HCT116 (cell line): ENCODE measurements around the gene POMGNT1. TPM values are rescaled to one million over a fixed set of nuclear protein-coding genes. Genes with fewer than 3 reads are reported as not detected.
A peak's percentile ranks its signal among the peaks of the same experiment; 100 is the strongest.

Experiments used
- ATAC-seq: fragments of 200-7000 bp; cut with Tn5 transposase; 2 replicates; pipeline ENCODE4 v1.9.1; 2020; ENCODE audit warnings: mild to moderate bottlenecking, moderate library complexity
- BruUV-seq: library from RNA; stranded (reverse); fragments of 400-500 nt; replicated peaks from 2 replicates; lab custom pipeline; 2021; lab: Mats Ljungman, UMichigan
- CTCF ChIA-PET: fragments of 300-600 bp; sonication (Branson Sonifier 250); formaldehyde crosslinking; loops from one replicate; lab custom pipeline; 2021; ENCODE audit warnings: antibody characterized with exemption; lab: Charles Lee
- POLR2A ChIA-PET: fragments of 300-600, 350-600 bp; sonication (Branson Sonifier 250); formaldehyde crosslinking; loops from one replicate; lab custom pipeline; 2021; ENCODE audit warnings: antibody characterized with exemption; lab: Charles Lee
- RAD21 ChIA-PET, 2 experiments: fragments of 300-600 bp; sonication (Branson Sonifier 250); formaldehyde crosslinking; loops; one replicate each; lab custom pipeline; 2023; ENCODE audit warnings: low total read pairs in 2 of 2; ENCODE audit not compliant: uncharacterized antibody in 2 of 2, unreplicated experiment in 2 of 2, low non-redundant PET in 1 of 2; lab: Charles Lee
- DNase-seq: peaks from one replicate; pipeline ENCODE4 v3.0.0-alpha.2; 2010; ENCODE audit warnings: low read depth, low spot score
- H2AFZ ChIP-seq: fragments of 200-600 bp; shearing (Covaris generic), sonication (generic); 2 replicates; pipeline ENCODE4 v1.6.1; 2017; ENCODE audit warnings: low read depth, mixed run types, mixed read lengths, antibody characterized with exemption, low read length; ENCODE audit not compliant: poor library complexity, severe bottlenecking
- H3K27ac ChIP-seq: 2 replicates; pipeline ENCODE4 v1.5.1; 2012; ENCODE audit warnings: low read depth, low read length
- H3K27me3 ChIP-seq: fragments of 200-600 bp; sonication (generic); 2 replicates; pipeline ENCODE4 v1.6.1; 2016; ENCODE audit warnings: mixed run types, low read length, mixed read lengths; ENCODE audit not compliant: insufficient read depth
- H3K36me3 ChIP-seq, 2 experiments: fragments of 200-500 bp in 1 of 2; fragments of 200-600 bp in 1 of 2; sonication (Bioruptor generic) in 1 of 2; sonication (generic) in 1 of 2; 2 replicates each; pipeline versions ENCODE4 v1.5.1 to v1.6.1; 2014 to 2016; ENCODE audit warnings: low read length in 2 of 2, inconsistent platforms in 1 of 2, mixed read lengths in 1 of 2, mixed run types in 1 of 2; ENCODE audit not compliant: insufficient read depth in 2 of 2, control insufficient read depth in 1 of 2
- H3K4me1 ChIP-seq, 2 experiments: fragments of 200-600 bp in 1 of 2; sonication (generic) in 1 of 2; 2 replicates each; pipeline versions ENCODE4 v1.5.1 to v1.6.1; 2012 to 2017; ENCODE audit warnings: low read length in 2 of 2, inconsistent platforms in 1 of 2, mild to moderate bottlenecking in 1 of 2, mixed read lengths in 1 of 2, mixed run types in 1 of 2, moderate library complexity in 1 of 2; ENCODE audit not compliant: insufficient read depth in 2 of 2, control insufficient read depth in 1 of 2
- H3K4me2 ChIP-seq: fragments of 200-600 bp; sonication (generic); 2 replicates; pipeline ENCODE4 v1.6.1; 2017; ENCODE audit warnings: mixed run types, low read length, mixed read lengths
- H3K4me3 ChIP-seq, 2 experiments: fragments of 200-600 bp in 1 of 2; sonication (generic) in 1 of 2; replicated peaks in 1 of 2; 2 replicates each; pipeline ENCODE4 v1.5.1; 2011 to 2016; ENCODE audit warnings: low read length in 2 of 2, control low read depth in 1 of 2, low read depth in 1 of 2, mild to moderate bottlenecking in 1 of 2, mixed read lengths in 1 of 2, mixed run types in 1 of 2
- H3K79me2 ChIP-seq: fragments of 200-600 bp; sonication (generic); 2 replicates; pipeline ENCODE4 v1.6.1; 2017; ENCODE audit warnings: mild to moderate bottlenecking, mixed run types, low read length, moderate library complexity, mixed read lengths; ENCODE audit not compliant: insufficient read depth
- H3K9ac ChIP-seq: fragments of 200-600 bp; sonication (generic); 2 replicates; pipeline ENCODE4 v1.6.1; 2016; ENCODE audit warnings: low read length, mixed read lengths
- H3K9me2 ChIP-seq: fragments of 200-600 bp; sonication (generic), shearing (Covaris generic); 2 replicates; pipeline ENCODE4 v1.6.1; 2017; ENCODE audit warnings: mixed run types, mild to moderate bottlenecking, moderate library complexity; ENCODE audit not compliant: insufficient read depth
- H3K9me3 ChIP-seq, 2 experiments: fragments of 200-500 bp in 1 of 2; fragments of 200-600 bp in 1 of 2; sonication (Bioruptor generic) in 1 of 2; sonication (generic) in 1 of 2; 2 replicates each; pipeline ENCODE4 v1.6.1; 2014 to 2017; ENCODE audit warnings: low read length in 2 of 2, mixed read lengths in 2 of 2, inconsistent platforms in 1 of 2, low read depth in 1 of 2, mild to moderate bottlenecking in 1 of 2, mixed run types in 1 of 2, moderate library complexity in 1 of 2; ENCODE audit not compliant: control insufficient read depth in 1 of 2, insufficient read depth in 1 of 2
- H4K20me1 ChIP-seq: fragments of 200-600 bp; sonication (generic), shearing (Covaris generic); 2 replicates; pipeline ENCODE4 v1.6.1; 2017; ENCODE audit warnings: mixed run types, mild to moderate bottlenecking, moderate library complexity; ENCODE audit not compliant: insufficient read depth
- ATF3 ChIP-seq: IDR thresholded peaks from 2 replicates; pipeline ENCODE4 v1.6.1; 2012
- CTCF ChIP-seq, 3 experiments: fragments of 200-600 bp in 1 of 3; sonication (generic) in 1 of 3; IDR thresholded peaks in 2 of 3; conservative IDR thresholded peaks in 1 of 3; 2 replicates each; pipeline ENCODE4 v1.5.1; 2012 to 2017; ENCODE audit warnings: low read depth in 2 of 3, low read length in 2 of 3, antibody characterized with exemption in 1 of 3, borderline replicate concordance in 1 of 3, control low read depth in 1 of 3, mild to moderate bottlenecking in 1 of 3, mixed read lengths in 1 of 3, mixed run types in 1 of 3, moderate library complexity in 1 of 3; ENCODE audit not compliant: insufficient read depth in 1 of 3
- EZH2phosphoT487 ChIP-seq: fragments of 200-600 bp; IDR thresholded peaks from 2 replicates; pipeline ENCODE4 v1.6.1; 2018; ENCODE audit warnings: antibody characterized with exemption, borderline replicate concordance
- SP1 ChIP-seq: IDR thresholded peaks from 2 replicates; pipeline ENCODE4 v1.6.1; 2012; ENCODE audit warnings: low read depth
- intact Hi-C: fragments of 100-400 bp; cut with micrococcal nuclease; formaldehyde crosslinking; loops from 2 replicates; pipeline ENCODE4 v1.10.0; 2022
- total RNA-seq: library from RNA; stranded (reverse); gene quantifications from one replicate; pipeline ENCODE4 v1.2.1, GENCODE V29; 2021; ENCODE audit not compliant: unreplicated experiment

Gene POMGNT1
- total RNA-seq, 1 experiment from 2014 or later, result 97.7 TPM

- no peaks in the 10 kb centered on the region for H3K27me3 ChIP-seq
- CTCF ChIA-PET, result interaction anchor here (1.1 kb wide), 1 partner anchor 9 kb away, joined by 3 read pairs; no protein-coding TSS in a partner anchor
- DNase-seq (no peak), ATAC-seq (peak; percentile 71)
- no peaks in the 10 kb centered on the region for H3K9me3 ChIP-seq
- H3K4me2 ChIP-seq, result no peak overlapping the region
- no peaks in the 10 kb centered on the region for H3K36me3 ChIP-seq
- no TSS peak for BruUV-seq
- no peaks in the 10 kb centered on the region for H3K4me1 ChIP-seq
- no peak overlapping the region for H3K27ac ChIP-seq
- intact Hi-C loops, result no loop called here
- no peak overlapping the region for H3K4me3 ChIP-seq
- H3K9ac ChIP-seq, result no peak overlapping the region
- no peaks in the 10 kb centered on the region for H3K79me2 ChIP-seq
- RAD21 ChIA-PET, result no interaction called here
- no peaks in the 10 kb centered on the region for H3K9me2 ChIP-seq
- H2AFZ ChIP-seq, result peak overlapping the region; percentile 18
- no peak for TF ChIP-seq EZH2phosphoT487
- TF ChIP-seq CTCF (IDR thresholded peaks at IDR 0.05 in 2 of 3, conservative IDR thresholded peaks at IDR 0.05 in 1 of 3; ENCODE audit: borderline replicate concordance in 1 of 3, insufficient read depth in 1 of 3, low read depth in 2 of 3, low read length in 2 of 3), result no peak
- no peak for TF ChIP-seq ATF3
- TF ChIP-seq SP1, result no peak
- POLR2A ChIA-PET, result no interaction called here
- no peaks in the 10 kb centered on the region for H4K20me1 ChIP-seq
Measured at GRCh38 chr1:46148318-46148717, 49.9 kb downstream of the POMGNT1 start.

Other genes starting within 250 kb of the POMGNT1 start
- 1.6 TPM for gene PIK3R3, start 65.8 kb downstream of the POMGNT1 start, total RNA-seq
- gene TSPAN1, start 23.3 kb downstream of the POMGNT1 start, total RNA-seq, result 9.9 TPM
- not detected for gene P3R3URF, start 21.9 kb downstream of the POMGNT1 start, total RNA-seq
- not detected for gene LURAP1, start 4.9 kb upstream of the POMGNT1 start, total RNA-seq
- gene RAD54L, start 49.3 kb upstream of the POMGNT1 start, total RNA-seq, result 28.9 TPM
- 38.1 TPM for gene LRRC41, start 105.2 kb upstream of the POMGNT1 start, total RNA-seq
- 514 TPM for gene UQCRH, start 105.3 kb upstream of the POMGNT1 start, total RNA-seq
- gene NSUN4, start 142.4 kb upstream of the POMGNT1 start, total RNA-seq, result 27.8 TPM
- 24.8 TPM for gene FAAH, start 195.9 kb upstream of the POMGNT1 start, total RNA-seq